SU-DHL-6 (cell line): Measurements from ENCODE around the gene BLTP3B.

Source experiments
- EZH2phosphoT487 ChIP-seq: fragments of 200-600 bp; sonication (generic), shearing (Covaris generic); conservative IDR thresholded peaks from 2 replicates; pipeline ENCODE4 v1.6.1; 2018; ENCODE audit warnings: mild to moderate bottlenecking, antibody characterized with exemption, low read length, moderate library complexity, mixed read lengths
- TF ChIP-seq, protein P1 (sequence below): fragments of 200-600 bp; sonication (generic); IDR thresholded peaks from one replicate; pipeline ENCODE4 v1.5.1; 2017; ENCODE audit warnings: antibody characterized with exemption, mild to moderate bottlenecking, low read length, moderate library complexity; ENCODE audit not compliant: insufficient read depth, poor library complexity, severe bottlenecking

DNA sequence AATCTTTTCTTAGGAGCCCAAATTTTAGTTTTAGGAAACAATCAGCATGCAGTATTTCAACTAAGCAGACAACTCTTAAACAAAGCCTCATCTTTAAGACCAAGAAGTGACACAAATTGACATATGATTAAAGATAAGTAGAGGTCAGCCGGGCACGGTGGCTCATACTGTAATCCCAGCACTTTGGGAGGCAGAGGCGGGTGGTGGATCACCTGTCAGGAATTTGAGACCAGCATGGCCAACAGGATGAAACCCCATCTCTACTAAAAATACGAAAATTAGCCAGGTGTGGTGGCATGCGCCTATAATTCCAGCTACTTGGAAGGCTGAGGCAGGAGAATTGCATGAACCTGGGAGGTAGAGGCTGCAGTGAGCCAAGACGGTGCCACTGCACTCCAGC is 35.8 kb downstream of the BLTP3B start:
- TF ChIP-seq, protein P1, sequence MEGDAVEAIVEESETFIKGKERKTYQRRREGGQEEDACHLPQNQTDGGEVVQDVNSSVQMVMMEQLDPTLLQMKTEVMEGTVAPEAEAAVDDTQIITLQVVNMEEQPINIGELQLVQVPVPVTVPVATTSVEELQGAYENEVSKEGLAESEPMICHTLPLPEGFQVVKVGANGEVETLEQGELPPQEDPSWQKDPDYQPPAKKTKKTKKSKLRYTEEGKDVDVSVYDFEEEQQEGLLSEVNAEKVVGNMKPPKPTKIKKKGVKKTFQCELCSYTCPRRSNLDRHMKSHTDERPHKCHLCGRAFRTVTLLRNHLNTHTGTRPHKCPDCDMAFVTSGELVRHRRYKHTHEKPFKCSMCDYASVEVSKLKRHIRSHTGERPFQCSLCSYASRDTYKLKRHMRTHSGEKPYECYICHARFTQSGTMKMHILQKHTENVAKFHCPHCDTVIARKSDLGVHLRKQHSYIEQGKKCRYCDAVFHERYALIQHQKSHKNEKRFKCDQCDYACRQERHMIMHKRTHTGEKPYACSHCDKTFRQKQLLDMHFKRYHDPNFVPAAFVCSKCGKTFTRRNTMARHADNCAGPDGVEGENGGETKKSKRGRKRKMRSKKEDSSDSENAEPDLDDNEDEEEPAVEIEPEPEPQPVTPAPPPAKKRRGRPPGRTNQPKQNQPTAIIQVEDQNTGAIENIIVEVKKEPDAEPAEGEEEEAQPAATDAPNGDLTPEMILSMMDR = no peak
- no peak for TF ChIP-seq EZH2phosphoT487
